A673 (cell line): ENCODE measurements around the gene NNMT. TPM values are rescaled to one million over a fixed set of nuclear protein-coding genes. Genes with fewer than 3 reads are reported as not detected.
A peak's percentile ranks its signal among the peaks of the same experiment; 100 is the strongest.

Experiments
- BruUV-seq: library from RNA; stranded (reverse); fragments of 400-500 nt; replicated peaks from 2 replicates; lab custom pipeline; 2021; lab: Mats Ljungman, UMichigan
- CTCF ChIA-PET: fragments of 300-600 bp; sonication (Branson Sonifier 250); formaldehyde crosslinking; loops from one replicate; lab custom pipeline; 2022; ENCODE audit warnings: antibody characterized with exemption; lab: Charles Lee
- POLR2A ChIA-PET: fragments of 300-600 bp; sonication (Branson Sonifier 250); formaldehyde crosslinking; loops from one replicate; lab custom pipeline; 2022; ENCODE audit warnings: antibody characterized with exemption; ENCODE audit not compliant: low non-redundant PET; lab: Charles Lee
- DNase-seq: peaks from one replicate; pipeline ENCODE4 v3.0.0-alpha.2; 2015; ENCODE audit warnings: low spot score
- H3K27ac ChIP-seq: fragments of 200-600 bp; sonication (generic); 2 replicates; pipeline ENCODE4 v1.5.1; 2016; ENCODE audit warnings: mixed run types, low read depth, mild to moderate bottlenecking, mixed read lengths, antibody characterized with exemption, low read length; ENCODE audit not compliant: poor library complexity, severe bottlenecking
- H3K27me3 ChIP-seq: fragments of 200-600 bp; sonication (generic); replicated peaks from 2 replicates; pipeline ENCODE4 v1.6.1; 2017; ENCODE audit warnings: mixed run types, low read depth, mild to moderate bottlenecking, mixed read lengths, antibody characterized with exemption, low read length; ENCODE audit not compliant: insufficient read depth, poor library complexity
- H3K36me3 ChIP-seq: fragments of 200-600 bp; sonication (generic); 2 replicates; pipeline ENCODE4 v1.6.1; 2016; ENCODE audit warnings: mixed run types, mild to moderate bottlenecking, mixed read lengths, antibody characterized with exemption, low read length; ENCODE audit not compliant: insufficient read depth, poor library complexity, severe bottlenecking
- H3K4me1 ChIP-seq: fragments of 200-600 bp; sonication (generic); 2 replicates; pipeline ENCODE4 v1.6.1; 2017; ENCODE audit warnings: mixed run types, mild to moderate bottlenecking, mixed read lengths, antibody characterized with exemption, low read length; ENCODE audit not compliant: insufficient read depth, poor library complexity, severe bottlenecking
- H3K4me3 ChIP-seq: fragments of 200-600 bp; sonication (generic); 2 replicates; pipeline ENCODE4 v1.5.1; 2016; ENCODE audit warnings: low read depth, mixed run types, mild to moderate bottlenecking, mixed read lengths, low read length; ENCODE audit not compliant: poor library complexity, severe bottlenecking
- H3K9me3 ChIP-seq: fragments of 200-600 bp; sonication (generic); 2 replicates; pipeline ENCODE4 v1.6.1; 2016; ENCODE audit warnings: mixed run types, low read depth, mild to moderate bottlenecking, mixed read lengths, antibody characterized with exemption, low read length; ENCODE audit not compliant: poor library complexity, severe bottlenecking
- EZH2 ChIP-seq: fragments of 200-600 bp; sonication (generic); IDR thresholded peaks from 2 replicates; pipeline ENCODE4 v1.6.1; 2017; ENCODE audit warnings: borderline replicate concordance, low read depth, mild to moderate bottlenecking, mixed read lengths, antibody characterized with exemption, low read length; ENCODE audit not compliant: poor library complexity, severe bottlenecking
- intact Hi-C: fragments of 100-400 bp; cut with micrococcal nuclease; formaldehyde crosslinking; loops from one replicate; pipeline ENCODE4 v1.10.0; 2022; ENCODE audit not compliant: unreplicated experiment
- total RNA-seq: library from RNA; stranded (reverse); gene quantifications from 2 replicates; pipeline ENCODE4 v1.2.3, GENCODE V29; 2021
- TF ChIP-seq, protein P1 (sequence below): fragments of 300-800, 200-600 bp; sonication (generic); conservative IDR thresholded peaks from 2 replicates; pipeline ENCODE4 v1.5.1; 2017; ENCODE audit warnings: low read depth, mild to moderate bottlenecking, antibody characterized with exemption, low read length, moderate library complexity, mixed read lengths

NNMT gene
- total RNA-seq, 1 experiment from 2014 or later = 0.64 TPM

DNA sequence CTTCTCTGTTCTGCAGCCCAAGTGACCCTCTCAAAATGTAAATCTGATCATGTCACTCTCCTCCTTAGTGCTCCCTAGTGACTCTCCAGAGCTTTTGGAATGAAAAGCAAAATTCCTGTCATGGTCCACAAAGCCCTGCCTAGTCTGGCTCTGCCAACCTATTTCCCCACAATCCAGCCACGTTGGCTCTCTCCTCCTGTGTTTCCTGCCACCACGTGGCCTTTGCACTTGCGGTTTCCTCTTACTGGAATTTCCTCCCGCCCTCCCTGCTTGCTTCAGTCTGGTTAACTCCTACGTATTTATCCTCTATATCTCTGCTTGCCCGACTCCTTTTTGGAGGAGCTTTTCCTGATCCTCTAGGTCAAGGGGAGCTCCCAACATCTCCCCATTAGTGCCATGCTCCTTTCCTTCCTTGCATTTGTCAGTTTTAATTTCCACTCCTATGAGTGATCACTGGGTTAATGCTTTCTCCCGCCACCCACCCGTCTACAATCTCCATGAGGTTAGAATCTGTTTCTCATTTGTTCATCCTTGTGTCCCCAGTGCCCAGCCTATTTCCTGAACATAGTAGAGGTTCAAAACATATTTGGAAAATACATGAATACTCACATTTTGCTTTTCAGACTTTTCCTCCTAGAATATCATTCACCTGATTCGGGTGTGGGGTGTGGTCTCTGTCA, 11.5 kb downstream of the NNMT start:
- Histone ChIP-seq H3K4me3 (no peak overlapping the region), H3K36me3 (no peaks in the 10 kb centered on the region), H3K27ac (no peak overlapping the region), H3K4me1 (no peaks in the 10 kb centered on the region), H3K27me3 (peaks cover 58% of the 10 kb centered on the region), H3K9me3 (no peaks in the 10 kb centered on the region)
- TF ChIP-seq, protein P1, sequence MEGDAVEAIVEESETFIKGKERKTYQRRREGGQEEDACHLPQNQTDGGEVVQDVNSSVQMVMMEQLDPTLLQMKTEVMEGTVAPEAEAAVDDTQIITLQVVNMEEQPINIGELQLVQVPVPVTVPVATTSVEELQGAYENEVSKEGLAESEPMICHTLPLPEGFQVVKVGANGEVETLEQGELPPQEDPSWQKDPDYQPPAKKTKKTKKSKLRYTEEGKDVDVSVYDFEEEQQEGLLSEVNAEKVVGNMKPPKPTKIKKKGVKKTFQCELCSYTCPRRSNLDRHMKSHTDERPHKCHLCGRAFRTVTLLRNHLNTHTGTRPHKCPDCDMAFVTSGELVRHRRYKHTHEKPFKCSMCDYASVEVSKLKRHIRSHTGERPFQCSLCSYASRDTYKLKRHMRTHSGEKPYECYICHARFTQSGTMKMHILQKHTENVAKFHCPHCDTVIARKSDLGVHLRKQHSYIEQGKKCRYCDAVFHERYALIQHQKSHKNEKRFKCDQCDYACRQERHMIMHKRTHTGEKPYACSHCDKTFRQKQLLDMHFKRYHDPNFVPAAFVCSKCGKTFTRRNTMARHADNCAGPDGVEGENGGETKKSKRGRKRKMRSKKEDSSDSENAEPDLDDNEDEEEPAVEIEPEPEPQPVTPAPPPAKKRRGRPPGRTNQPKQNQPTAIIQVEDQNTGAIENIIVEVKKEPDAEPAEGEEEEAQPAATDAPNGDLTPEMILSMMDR = no peak
- no peak for TF ChIP-seq EZH2
- peak; percentile 6 for DNase-seq
- no TSS peak for BruUV-seq
- POLR2A ChIA-PET = no interaction called here
- CTCF ChIA-PET = no interaction called here
- intact Hi-C loops = no loop called here

DNA sequence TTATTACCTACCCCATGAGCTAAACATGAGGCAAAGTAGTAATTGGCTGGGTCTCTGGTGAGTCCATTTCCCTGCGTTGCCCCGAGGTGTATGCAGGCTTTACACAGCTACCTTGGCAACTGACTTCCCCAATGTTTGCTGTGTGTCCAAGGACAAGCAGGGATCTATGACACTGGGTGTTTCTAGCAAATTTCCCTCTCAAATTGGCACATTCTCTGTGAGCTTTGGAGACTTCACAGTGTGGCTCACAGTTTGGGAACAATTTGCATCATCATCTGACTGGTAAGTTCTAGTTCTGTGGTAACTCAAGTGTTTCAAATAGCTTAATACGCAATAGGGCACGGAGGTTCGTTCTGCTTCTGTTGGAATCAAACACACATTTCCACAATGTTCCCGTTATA, 12.5 kb downstream of the NNMT start:
- ChIA-PET CTCF (no interaction called here), POLR2A (no interaction called here)
- DNase-seq = no peak
- H3K27me3 ChIP-seq = peaks cover 48% of the 10 kb centered on the region
- no peaks in the 10 kb centered on the region for H3K9me3 ChIP-seq
- no peak for TF ChIP-seq EZH2
- TF ChIP-seq, protein P1 = no peak
- no peaks in the 10 kb centered on the region for H3K4me1 ChIP-seq
- intact Hi-C loops = no loop called here
- no TSS peak for BruUV-seq
- no peak overlapping the region for H3K4me3 ChIP-seq
- no peak overlapping the region for H3K27ac ChIP-seq
- no peaks in the 10 kb centered on the region for H3K36me3 ChIP-seq

DNA sequence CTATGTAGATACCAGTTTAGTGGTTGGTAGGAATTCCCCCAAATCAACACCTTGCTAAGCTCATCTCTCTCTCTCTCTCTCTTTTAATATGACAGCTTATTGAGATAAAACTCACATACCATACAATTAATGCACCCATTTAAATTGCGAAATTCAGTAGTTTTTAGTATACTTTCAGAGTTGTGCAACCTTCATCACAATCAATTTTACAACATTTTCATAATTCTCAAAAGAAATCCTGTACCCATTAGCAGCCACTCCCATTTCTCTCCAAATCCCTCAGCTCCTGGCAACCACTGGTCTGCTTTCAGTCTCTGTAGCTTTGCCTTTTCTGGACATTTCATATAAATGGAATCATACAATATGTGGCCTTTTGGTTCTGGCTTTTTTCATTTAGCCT, 13.3 kb downstream of the NNMT start:
- TF ChIP-seq, protein P1 = no peak
- no peak for TF ChIP-seq EZH2
- no peaks in the 10 kb centered on the region for H3K9me3 ChIP-seq
- CTCF ChIA-PET = no interaction called here
- no peak overlapping the region for H3K4me3 ChIP-seq
- no peaks in the 10 kb centered on the region for H3K36me3 ChIP-seq
- intact Hi-C loops = no loop called here
- no peak overlapping the region for H3K27ac ChIP-seq
- DNase-seq = no peak
- BruUV-seq = no TSS peak
- peaks cover 41% of the 10 kb centered on the region for H3K27me3 ChIP-seq
- POLR2A ChIA-PET = interaction anchor here (0.6 kb wide), 1 partner anchor 276 kb away, joined by 4 read pairs; no protein-coding TSS in a partner anchor
- no peaks in the 10 kb centered on the region for H3K4me1 ChIP-seq
